IMR-90 (cell line): ENCODE results near the gene BTBD9. TPM values are rescaled to one million over a fixed set of nuclear protein-coding genes. Genes with fewer than 3 reads are reported as not detected.
A peak's percentile ranks its signal among the peaks of the same experiment; 100 is the strongest.

Source experiments
- ATAC-seq: fragments of 200-7000 bp; cut with Tn5 transposase; 2 replicates; pipeline ENCODE4 v1.9.1; 2020; ENCODE audit warnings: low read depth, mild to moderate bottlenecking, moderate library complexity
- BruUV-seq: library from RNA; stranded (reverse); fragments of 400-500 nt; replicated peaks from 2 replicates; lab custom pipeline; 2021; lab: Mats Ljungman, UMichigan
- CTCF ChIA-PET: fragments of 300-600 bp; formaldehyde crosslinking; extraction: SDS; loops from one replicate; lab custom pipeline; 2021; ENCODE audit warnings: antibody characterized with exemption; lab: Yijun Ruan, JAX
- POLR2A ChIA-PET: fragments of 300-600 bp; sonication (Branson Sonifier 250); formaldehyde crosslinking; loops from one replicate; lab custom pipeline; 2022; ENCODE audit warnings: antibody characterized with exemption; ENCODE audit not compliant: unreplicated experiment; lab: Charles Lee
- DNase-seq: peaks from one replicate; pipeline ENCODE4 v3.0.0; 2013
- H2AFZ ChIP-seq: replicated peaks from 2 replicates; pipeline ENCODE3; 2013; ENCODE audit warnings: low read length, mild to moderate bottlenecking; ENCODE audit not compliant: poor library complexity
- H2AK5ac ChIP-seq: 2 replicates; pipeline ENCODE4 v1.6.1; 2013; ENCODE audit warnings: low read depth, low read length, inconsistent platforms
- H2AK9ac ChIP-seq: replicated peaks from 2 replicates; pipeline ENCODE3; 2013; ENCODE audit warnings: mild to moderate bottlenecking, low read depth, low read length, moderate library complexity; ENCODE audit not compliant: poor library complexity
- H2BK120ac ChIP-seq: 2 replicates; pipeline ENCODE4 v1.6.1; 2013; ENCODE audit warnings: low read depth, low read length, inconsistent platforms
- H2BK15ac ChIP-seq: 3 replicates; pipeline ENCODE4 v1.6.1; 2013; ENCODE audit warnings: low read depth, low read length, inconsistent platforms
- H2BK20ac ChIP-seq: 2 replicates; pipeline ENCODE4 v1.6.1; 2013; ENCODE audit warnings: low read depth, mild to moderate bottlenecking, inconsistent platforms, low read length, moderate library complexity
- H2BK5ac ChIP-seq: 2 replicates; pipeline ENCODE4 v1.6.1; 2013; ENCODE audit warnings: mild to moderate bottlenecking, low read depth, low read length, inconsistent platforms; ENCODE audit not compliant: poor library complexity, severe bottlenecking
- H3K14ac ChIP-seq: replicated peaks from 2 replicates; pipeline ENCODE4 v1.6.1; 2013; ENCODE audit warnings: low read depth, low read length, inconsistent platforms
- H3K18ac ChIP-seq: 2 replicates; pipeline ENCODE4 v1.6.1; 2013; ENCODE audit warnings: low read depth, low read length, control low read depth
- H3K23ac ChIP-seq: 2 replicates; pipeline ENCODE4 v1.6.1; 2013; ENCODE audit warnings: low read depth, low read length, inconsistent platforms
- H3K27ac ChIP-seq: 2 replicates; pipeline ENCODE4 v1.5.1; 2013; ENCODE audit warnings: mild to moderate bottlenecking, control low read depth, low read length; ENCODE audit not compliant: insufficient read depth
- H3K27me3 ChIP-seq: 2 replicates; pipeline ENCODE4 v1.6.1; 2013; ENCODE audit warnings: low read length; ENCODE audit not compliant: control insufficient read depth, insufficient read depth
- H3K36me3 ChIP-seq: 2 replicates; pipeline ENCODE4 v1.6.1; 2013; ENCODE audit warnings: low read length, mixed read lengths; ENCODE audit not compliant: control insufficient read depth, insufficient read depth
- H3K4ac ChIP-seq: 2 replicates; pipeline ENCODE4 v1.6.1; 2013; ENCODE audit warnings: low read depth, low read length, inconsistent platforms
- H3K4me1 ChIP-seq: 2 replicates; pipeline ENCODE4 v1.6.1; 2013; ENCODE audit warnings: low read length, mixed read lengths; ENCODE audit not compliant: control insufficient read depth, insufficient read depth
- H3K4me2 ChIP-seq: 2 replicates; pipeline ENCODE4 v1.6.1; 2013; ENCODE audit warnings: low read depth, mild to moderate bottlenecking, control low read depth, low read length, moderate library complexity
- H3K4me3 ChIP-seq: 2 replicates; pipeline ENCODE4 v1.5.1; 2013; ENCODE audit warnings: low read depth, mild to moderate bottlenecking, control low read depth, low read length, moderate library complexity; ENCODE audit not compliant: insufficient read depth
- H3K56ac ChIP-seq: 2 replicates; pipeline ENCODE4 v1.6.1; 2013; ENCODE audit warnings: low read length, inconsistent platforms; ENCODE audit not compliant: insufficient read depth; ENCODE audit errors: extremely low read depth
- H3K79me1 ChIP-seq, 2 experiments: 2 replicates each; pipeline ENCODE4 v1.6.1; 2013; ENCODE audit warnings: low read length in 2 of 2, inconsistent platforms in 1 of 2, low read depth in 1 of 2
- H3K9ac ChIP-seq: 2 replicates; pipeline ENCODE4 v1.6.1; 2013; ENCODE audit warnings: low read depth, low read length, control low read depth
- H3K9me1 ChIP-seq: 2 replicates; pipeline ENCODE4 v1.6.1; 2013; ENCODE audit warnings: low read length, inconsistent platforms; ENCODE audit not compliant: insufficient read depth
- H3K9me3 ChIP-seq: 2 replicates; pipeline ENCODE4 v1.6.1; 2013; ENCODE audit warnings: low read length; ENCODE audit not compliant: control insufficient read depth, insufficient read depth
- H4K20me1 ChIP-seq: 2 replicates; pipeline ENCODE4 v1.6.1; 2013; ENCODE audit warnings: low read length, inconsistent platforms; ENCODE audit not compliant: insufficient read depth
- H4K5ac ChIP-seq: 2 replicates; pipeline ENCODE4 v1.6.1; 2013; ENCODE audit warnings: mild to moderate bottlenecking, low read depth, low read length, control low read depth
- H4K8ac ChIP-seq, 2 experiments: 2 replicates each; pipeline ENCODE4 v1.6.1; 2013; ENCODE audit warnings: low read depth in 2 of 2, low read length in 2 of 2, control low read depth in 1 of 2, inconsistent platforms in 1 of 2
- H4K91ac ChIP-seq: 2 replicates; pipeline ENCODE4 v1.6.1; 2013; ENCODE audit warnings: low read depth, low read length, inconsistent platforms; ENCODE audit not compliant: insufficient read depth
- MAZ ChIP-seq: IDR thresholded peaks from 2 replicates; pipeline ENCODE4 v1.6.1; 2012; ENCODE audit warnings: low read depth, mild to moderate bottlenecking, low read length, improper control_type of control experiment, moderate library complexity, borderline replicate concordance
- NFE2L2 ChIP-seq: fragments of 150-350 bp; IDR thresholded peaks from 2 replicates; pipeline ENCODE4 v1.6.1; 2016; ENCODE audit warnings: low read depth, mild to moderate bottlenecking, low read length
- RCOR1 ChIP-seq: IDR thresholded peaks from 2 replicates; pipeline ENCODE4 v1.6.1; 2012; ENCODE audit warnings: mild to moderate bottlenecking, low read length, improper control_type of control experiment; ENCODE audit not compliant: insufficient replicate concordance
- SMC3 ChIP-seq: fragments of 150-350 bp; IDR thresholded peaks from 2 replicates; pipeline ENCODE4 v1.6.1; 2016; ENCODE audit warnings: low read depth, mild to moderate bottlenecking, antibody characterized with exemption, low read length, moderate library complexity
- WGBS, 2 experiments: methylation state at CpG; one replicate each; pipeline versions ENCODE4 v1.1.5 to v1.1.7; 2013; ENCODE audit warnings: missing lambda C conversion rate in 2 of 2; ENCODE audit not compliant: insufficient read length in 1 of 2; ENCODE audit errors: extremely low coverage in 2 of 2; 5-methylcytosine and 5-hydroxymethylcytosine counted together
- dilution Hi-C: fragments of 300-500 bp; cut with HindIII; formaldehyde crosslinking; loops from one replicate; pipeline ENCODE4 v1.14.3; 2018; ENCODE audit warnings: low sequenced_read_pairs; ENCODE audit not compliant: unreplicated experiment
- in situ Hi-C: fragments of 300-500 bp; cut with MboI; formaldehyde crosslinking; loops from 3 replicates; pipeline ENCODE4 v1.14.3; 2019; ENCODE audit warnings: low sequenced_read_pairs, inconsistent platforms, mixed read lengths
- intact Hi-C: fragments of 100-400 bp; cut with micrococcal nuclease; formaldehyde crosslinking; loops from 2 replicates; pipeline ENCODE4 v1.10.0; 2022
- polyA plus RNA-seq, 3 experiments: library from polyadenylated mRNA; depleted of rRNA; stranded (reverse); fragments of >200 nt; gene quantifications; 2 replicates each; pipeline ENCODE4 v1.2.3, GENCODE V29; 2012; ENCODE audit warnings: low replicate concordance in 1 of 3
- total RNA-seq: library from RNA; depleted of rRNA; stranded (reverse); fragments of >200 nt; gene quantifications from 2 replicates; pipeline ENCODE4 v1.2.3, GENCODE V29; 2012

BTBD9 gene
- total and polyA plus RNA-seq, 2 of the 4 experiments (the other 2 are of a cell fraction), result 4.1 to 22.0 TPM

DNA sequence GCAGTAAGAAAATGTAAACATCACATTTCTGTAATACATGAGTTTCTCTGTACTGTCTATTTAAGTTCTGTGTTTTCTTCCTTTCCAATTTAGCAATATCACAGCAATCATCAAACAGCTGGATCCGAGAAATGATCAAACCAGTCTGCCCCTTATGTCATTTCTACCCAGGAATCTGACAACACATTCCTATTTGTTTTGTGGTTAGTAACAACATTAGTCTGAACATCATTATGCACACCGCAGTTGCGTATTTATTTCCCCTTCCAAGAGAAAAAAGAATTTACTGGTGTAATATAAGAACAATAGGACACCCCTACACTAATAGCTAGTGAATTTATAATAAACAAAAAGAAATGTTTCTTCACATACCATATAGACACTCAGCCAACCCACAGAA lies 179.5 kb downstream of the BTBD9 start:
- H3K79me1 ChIP-seq, result no peaks in the 10 kb centered on the region
- H3K23ac ChIP-seq, result no peak overlapping the region
- no peak overlapping the region for H2BK20ac ChIP-seq
- H2AK5ac ChIP-seq, result no peak overlapping the region
- no peaks in the 10 kb centered on the region for H4K20me1 ChIP-seq
- H2AK9ac ChIP-seq, result no peak overlapping the region
- no peak overlapping the region for H3K4ac ChIP-seq
- H4K8ac ChIP-seq, result no peak overlapping the region
- H3K56ac ChIP-seq, result no peak overlapping the region
- ChIA-PET CTCF (no interaction called here), POLR2A (no interaction called here)
- no peak overlapping the region for H3K9ac ChIP-seq
- H3K36me3 ChIP-seq, result no peaks in the 10 kb centered on the region
- no peaks in the 10 kb centered on the region for H3K27me3 ChIP-seq
- H3K4me3 ChIP-seq, result no peak overlapping the region
- H2AFZ ChIP-seq, result no peak overlapping the region
- H3K18ac ChIP-seq, result no peak overlapping the region
- H4K91ac ChIP-seq, result no peak overlapping the region
- peak; percentile 45 for DNase-seq
- dilution Hi-C loops, result no loop called here
- peaks cover 2% of the 10 kb centered on the region; the same call in 1 of the 2 replicates for H3K4me1 ChIP-seq
- no peak overlapping the region for H3K4me2 ChIP-seq
- no CpG with 5 or more reads among the region's 3 CpGs for WGBS, 2 experiments
- TF ChIP-seq RCOR1 (no peak), NFE2L2 (no peak), SMC3 (no peak), MAZ (no peak)
- H3K9me1 ChIP-seq, result no peaks in the 10 kb centered on the region
- no peak overlapping the region for H2BK5ac ChIP-seq
- intact Hi-C loops, result no loop called here
- no peaks in the 10 kb centered on the region for H3K9me3 ChIP-seq
- BruUV-seq, result no TSS peak
- H3K27ac ChIP-seq, result no peak overlapping the region
- peak; percentile 42; the same call in 1 of the 2 replicates for ATAC-seq
- in situ Hi-C loops, result no loop called here
- no peak overlapping the region for H4K5ac ChIP-seq
- no peak overlapping the region for H2BK15ac ChIP-seq
- no peak overlapping the region for H2BK120ac ChIP-seq
- H3K14ac ChIP-seq, result no peak overlapping the region
